H1 (cell line): Measurements from ENCODE around the gene GNG4. TPM values are rescaled to one million over a fixed set of nuclear protein-coding genes. Genes with fewer than 3 reads are reported as not detected.

Experiments
- BRCA1 ChIP-seq: IDR thresholded peaks from 2 replicates; pipeline ENCODE4 v1.6.1; 2012; ENCODE audit warnings: low read depth, low read length, improper control_type of control experiment
- CTBP2 ChIP-seq: IDR thresholded peaks from 2 replicates; pipeline ENCODE4 v1.7.0; 2011; ENCODE audit warnings: borderline replicate concordance, mild to moderate bottlenecking, moderate library complexity, mixed read lengths, low read length; ENCODE audit not compliant: insufficient read depth, insufficient read length
- CTCF ChIP-seq, 3 experiments: IDR thresholded peaks; 1 replicate in 2 of 3; 2 replicates in 1 of 3; pipeline versions ENCODE4 v1.5.1 to v1.6.1; 2011; ENCODE audit warnings: low read length in 3 of 3, mild to moderate bottlenecking in 3 of 3, inconsistent platforms in 2 of 3, low read depth in 1 of 3, moderate library complexity in 1 of 3; ENCODE audit not compliant: insufficient read depth in 1 of 3; ENCODE audit errors: control extremely low read depth in 1 of 3
- JUN ChIP-seq: IDR thresholded peaks from 2 replicates; pipeline ENCODE4 v1.6.1; 2011; ENCODE audit warnings: low read depth, mild to moderate bottlenecking, improper control_type of control experiment, low read length
- POLR2AphosphoS5 ChIP-seq: IDR thresholded peaks from 2 replicates; pipeline ENCODE4 v1.6.1; 2011; ENCODE audit warnings: low read depth, low read length
- RNF2 ChIP-seq: fragments of 200-900, 300-1000 bp; sonication (generic); IDR thresholded peaks from 2 replicates; pipeline ENCODE4 v1.7.1; 2016; ENCODE audit warnings: borderline replicate concordance, low read depth, mild to moderate bottlenecking, antibody characterized with exemption, low read length; ENCODE audit not compliant: poor library complexity, severe bottlenecking; ENCODE audit errors: missing control alignments
- RXRA ChIP-seq: IDR thresholded peaks from 2 replicates; pipeline ENCODE4 v1.6.1; 2011; ENCODE audit warnings: low read depth, mild to moderate bottlenecking, low read length, moderate library complexity; ENCODE audit not compliant: insufficient read depth
- SRF ChIP-seq: IDR thresholded peaks from 2 replicates; pipeline ENCODE4 v1.6.1; 2011; ENCODE audit warnings: mild to moderate bottlenecking, low read depth, low read length, moderate library complexity
- TBP ChIP-seq: IDR thresholded peaks from 2 replicates; pipeline ENCODE4 v1.6.1; 2011; ENCODE audit warnings: low read depth, low read length, improper control_type of control experiment
- polyA plus RNA-seq, 7 experiments: library from polyadenylated mRNA; depleted of rRNA in 3 of 7; stranded (reverse) in 5 of 7; unstranded in 2 of 7; fragments of >200 nt in 5 of 7; fragments of 200-250 nt in 2 of 7; gene quantifications; 1 replicate in 5 of 7; 2 replicates in 1 of 7; 4 replicates in 1 of 7; pipeline versions ENCODE4 v1.2.1 to v1.2.3, GENCODE V29; 2011 to 2013; ENCODE audit warnings: missing spikeins in 2 of 7, mixed read lengths in 2 of 7
- total RNA-seq: library from RNA; stranded (reverse); fragmentation: NEBNext Ultra II Directional; extraction: Animal tissue kit (Norgen Biotek cat#: 25700); gene quantifications from 2 replicates; pipeline ENCODE4 v1.2.1, GENCODE V29; 2021

The GNG4 gene
- total and polyA plus RNA-seq, 2 of the 8 experiments (the other 6 are each of a cell fraction or from before 2014, with no cell fraction given): 95.5 to 96.8 TPM

- TF ChIP-seq CTCF (IDR thresholded peaks at IDR 0.05; ENCODE audit: control extremely low read depth in 1 of 3, insufficient read depth in 1 of 3, low read depth in 1 of 3, low read length in 3 of 3) (no peak), RNF2 (no peak), JUN (no peak), RXRA (no peak), BRCA1 (no peak), POLR2AphosphoS5 (no peak), SRF (no peak), TBP (no peak), CTBP2 (no peak)
Measured at GRCh38 chr1:235697508-235697907, 47.9 kb upstream of the GNG4 start (continued).
